ENCODE data around the gene BIK.

Gene BIK

DNA sequence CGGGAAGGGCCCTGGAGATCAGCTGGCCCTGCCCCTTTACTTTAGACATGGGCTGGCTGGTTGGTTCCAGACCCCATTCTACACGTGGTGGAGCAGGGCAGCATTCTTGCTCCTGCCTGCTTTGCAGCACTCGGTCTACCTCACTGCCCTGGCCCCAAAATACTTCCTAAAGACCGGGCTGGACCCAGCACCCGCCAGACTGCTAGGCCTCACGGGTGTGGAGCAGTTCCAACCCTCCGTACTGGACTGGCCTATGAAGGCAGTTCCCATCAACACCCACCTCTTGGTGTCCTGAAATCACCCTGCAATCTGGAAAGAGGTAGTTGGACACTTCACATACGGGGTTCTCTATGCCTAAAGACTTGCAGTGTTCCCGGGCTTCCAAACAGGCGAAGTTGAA, 26.3 kb downstream of the BIK start:
- TF ChIP-seq GATA2 (IDR thresholded peaks at IDR 0.05; ENCODE audit: low read depth, low read length): no peak
- no peak for TF ChIP-seq GATA3 (IDR thresholded peaks at IDR 0.05; ENCODE audit: low read depth, low read length)

DNA sequence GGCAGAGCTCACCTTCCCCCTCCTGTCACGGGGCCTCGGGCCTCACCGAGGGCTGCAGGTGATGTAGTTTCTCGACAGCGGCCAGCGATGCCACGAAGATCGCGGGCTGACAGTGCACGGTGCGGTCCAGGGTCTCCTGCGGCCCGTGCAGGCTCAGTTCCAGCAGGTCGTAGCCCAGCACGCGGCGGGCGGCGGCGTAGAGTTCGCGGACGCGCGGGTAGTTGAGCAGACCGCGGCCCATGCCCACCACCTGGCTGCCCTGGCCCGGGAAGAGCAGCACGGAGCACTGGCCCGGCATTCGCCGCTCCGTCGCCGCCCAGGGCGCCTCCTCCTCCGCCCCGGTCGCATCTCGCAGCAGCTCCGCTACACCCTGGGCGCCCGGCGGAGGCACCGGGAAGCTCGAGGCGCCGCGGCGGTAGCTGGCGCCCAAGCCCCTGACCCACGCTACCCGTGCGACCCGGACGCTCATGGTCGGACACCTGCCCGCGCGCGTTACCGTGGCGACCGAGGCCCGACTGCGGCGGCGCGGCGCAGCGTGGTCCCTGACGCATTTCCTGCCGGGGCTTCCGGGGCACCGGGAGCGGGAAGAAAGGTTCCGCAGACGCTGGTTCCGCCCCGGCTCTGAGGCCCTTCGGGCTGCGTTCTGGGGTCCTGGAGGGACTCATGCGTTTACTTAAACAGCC, 32.5 kb downstream of the BIK start, which contains the start of gene MCAT:
Gene MCAT (minus strand): TSS at position 519 of the 683 bp plus-strand sequence. CDS start 50 bp downstream, at position 469.
- TF ChIP-seq GATA2 (IDR thresholded peaks at IDR 0.05; ENCODE audit: low read depth, low read length): no peak
- no peak for TF ChIP-seq GATA3 (IDR thresholded peaks at IDR 0.05; ENCODE audit: low read depth, low read length)

DNA sequence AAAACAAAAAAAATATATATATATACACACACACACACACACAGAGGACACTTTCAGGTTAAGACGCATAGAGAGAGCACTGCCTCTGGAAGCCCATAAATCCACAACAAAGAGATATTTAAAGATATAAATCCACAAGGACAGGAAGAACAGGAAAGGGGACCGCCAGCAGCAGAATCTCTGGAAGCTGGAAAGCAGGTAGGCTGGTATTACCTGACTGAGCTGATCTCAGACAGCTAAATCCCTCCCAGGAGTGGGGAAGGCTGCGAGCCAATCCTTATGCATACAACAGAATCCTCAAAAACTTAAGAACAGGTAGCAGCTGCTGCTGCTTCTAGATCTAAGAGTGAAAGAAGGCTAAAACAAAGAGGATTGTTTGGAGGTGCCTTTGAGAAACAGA, 34.4 kb downstream of the BIK start:
- TF ChIP-seq GATA3 (IDR thresholded peaks at IDR 0.05; ENCODE audit: low read depth, low read length) (no peak), GATA2 (IDR thresholded peaks at IDR 0.05; ENCODE audit: low read depth, low read length) (no peak)

DNA sequence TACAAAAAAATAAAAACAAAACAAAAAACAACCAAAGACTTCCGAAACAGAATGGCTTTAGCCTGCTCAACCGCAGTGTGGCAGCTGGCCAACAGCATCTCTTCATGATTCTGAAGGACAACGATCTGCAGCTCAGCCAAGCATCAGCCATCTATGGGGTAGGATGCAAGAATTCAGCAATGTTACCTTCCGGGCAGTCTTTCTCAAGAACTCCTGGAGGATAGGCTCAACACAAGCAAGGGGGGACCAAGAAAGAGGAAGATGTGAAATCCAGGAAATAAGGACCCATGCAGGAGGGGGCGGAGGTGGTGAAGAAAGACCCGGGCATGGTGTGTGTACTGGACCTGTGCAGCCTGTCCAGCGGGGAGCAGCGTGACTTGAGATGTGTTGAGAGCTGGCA, 37.3 kb downstream of the BIK start:
- TF ChIP-seq GATA2 (IDR thresholded peaks at IDR 0.05; ENCODE audit: low read depth, low read length) (no peak), GATA3 (IDR thresholded peaks at IDR 0.05; ENCODE audit: low read depth, low read length) (no peak)

DNA sequence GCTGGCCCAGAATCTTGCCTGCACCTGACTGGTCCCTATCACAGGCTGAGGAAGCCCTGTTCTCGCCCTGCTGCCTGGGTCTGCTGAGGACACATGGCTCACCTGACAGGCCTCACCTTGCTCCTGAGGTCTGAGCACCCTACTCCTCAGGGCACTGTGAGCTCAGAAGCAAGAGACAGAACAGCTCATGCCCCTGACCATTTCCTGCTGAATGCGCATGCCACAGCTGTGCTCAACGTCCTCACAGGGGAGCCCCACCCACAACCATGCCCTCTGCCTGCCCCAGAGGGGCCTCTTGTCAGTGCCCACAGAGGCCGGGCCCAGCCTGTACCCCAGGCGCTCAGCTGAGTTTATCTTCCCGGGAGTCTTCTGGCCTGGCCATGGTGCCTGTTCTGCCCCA, 38.0 kb downstream of the BIK start:
- no peak for TF ChIP-seq GATA2 (IDR thresholded peaks at IDR 0.05; ENCODE audit: low read depth, low read length)
- no peak for TF ChIP-seq GATA3 (IDR thresholded peaks at IDR 0.05; ENCODE audit: low read depth, low read length)

DNA sequence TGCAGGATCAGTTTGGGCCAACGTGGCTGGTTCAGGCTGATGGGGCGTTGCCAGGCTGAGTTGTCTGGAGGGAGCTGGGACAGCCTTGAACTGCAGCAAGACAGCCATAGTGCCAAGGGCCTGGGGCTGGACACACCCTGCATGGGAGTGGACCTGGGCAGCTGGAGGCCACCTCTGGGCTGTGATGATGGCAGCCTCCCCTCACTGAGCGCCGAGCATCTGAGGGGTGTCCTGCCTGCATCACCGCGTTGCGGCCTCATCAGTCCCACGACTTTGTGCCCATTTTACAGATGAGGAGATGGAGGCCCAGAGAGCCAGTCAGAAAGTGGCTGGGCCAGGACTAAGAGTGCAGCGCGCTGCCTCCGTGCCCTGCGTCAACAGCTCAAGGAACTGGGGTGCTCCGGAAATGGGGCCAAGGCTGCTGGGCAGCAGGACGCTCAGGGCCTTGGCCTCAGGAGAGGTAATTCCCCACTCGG, 40.2 kb downstream of the BIK start:
- TF ChIP-seq GATA3 (IDR thresholded peaks at IDR 0.05; ENCODE audit: low read depth, low read length): no peak
- no peak for TF ChIP-seq GATA2 (IDR thresholded peaks at IDR 0.05; ENCODE audit: low read depth, low read length)

DNA sequence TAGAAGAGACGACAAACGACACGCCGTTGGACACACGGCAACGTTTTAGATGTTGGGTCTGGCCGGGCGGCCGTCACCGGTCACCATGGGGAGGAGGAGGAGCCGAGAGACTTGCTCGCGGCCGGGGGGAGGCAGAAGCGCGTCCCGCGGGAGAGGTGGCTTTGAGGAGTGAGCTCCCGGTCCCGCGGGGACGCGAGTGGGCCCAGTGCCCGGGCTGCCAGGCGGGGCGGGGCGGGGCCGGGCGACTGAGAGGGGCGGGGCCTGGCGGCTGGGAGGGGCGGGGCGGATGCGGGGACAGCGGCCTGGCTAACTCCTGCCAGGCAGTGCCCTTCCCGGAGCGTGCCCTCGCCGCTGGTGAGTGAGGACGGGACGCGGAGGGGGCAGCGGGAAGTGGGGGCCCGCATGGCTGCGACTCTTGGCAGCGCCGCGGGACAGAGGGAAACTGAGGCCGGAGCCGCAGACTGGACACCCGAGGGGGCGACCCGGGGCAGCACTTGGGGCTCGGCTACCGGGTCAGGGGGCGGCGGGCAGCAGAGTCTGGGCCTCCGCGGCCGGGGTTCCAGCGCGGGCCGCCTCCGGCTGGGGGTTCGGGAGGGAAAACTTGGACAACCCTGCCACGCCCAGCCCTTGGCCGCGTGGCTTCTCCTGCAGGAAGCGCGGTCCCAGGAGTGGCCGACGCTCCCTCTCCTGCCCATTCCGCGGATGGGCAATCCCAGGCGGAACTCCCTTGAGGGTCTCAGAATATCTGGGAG, 40.9 kb downstream of the BIK start, which contains the start of gene TSPO:
Gene TSPO (plus strand): TSS at position 309 of the 752 bp plus-strand sequence. CDS start 7,680 bp downstream, outside the sequence.
- TF ChIP-seq GATA2 (IDR thresholded peaks at IDR 0.05; ENCODE audit: low read depth, low read length): no peak
- no peak for TF ChIP-seq GATA3 (IDR thresholded peaks at IDR 0.05; ENCODE audit: low read depth, low read length)

DNA sequence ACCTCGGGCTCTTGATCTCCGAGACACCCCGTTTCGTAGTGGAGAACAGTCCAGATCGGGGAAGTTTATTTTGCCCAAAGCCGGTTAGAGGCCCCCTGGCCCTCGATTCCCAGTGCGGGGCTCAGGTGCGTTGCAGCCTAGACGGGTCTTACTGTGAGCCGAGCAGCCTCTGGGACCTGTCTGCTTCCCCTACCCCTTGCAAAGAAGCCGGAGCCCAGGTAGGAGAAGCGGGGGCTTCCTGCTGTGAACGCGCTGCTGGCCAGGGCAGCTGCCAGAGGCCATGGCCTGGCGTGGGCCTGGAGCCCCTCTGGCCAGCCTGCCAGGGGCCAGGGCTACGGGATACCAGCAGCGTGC, 41.4 kb downstream of the BIK start:
- TF ChIP-seq GATA2 (IDR thresholded peaks at IDR 0.05; ENCODE audit: low read depth, low read length) (no peak), GATA3 (IDR thresholded peaks at IDR 0.05; ENCODE audit: low read depth, low read length) (no peak)

DNA sequence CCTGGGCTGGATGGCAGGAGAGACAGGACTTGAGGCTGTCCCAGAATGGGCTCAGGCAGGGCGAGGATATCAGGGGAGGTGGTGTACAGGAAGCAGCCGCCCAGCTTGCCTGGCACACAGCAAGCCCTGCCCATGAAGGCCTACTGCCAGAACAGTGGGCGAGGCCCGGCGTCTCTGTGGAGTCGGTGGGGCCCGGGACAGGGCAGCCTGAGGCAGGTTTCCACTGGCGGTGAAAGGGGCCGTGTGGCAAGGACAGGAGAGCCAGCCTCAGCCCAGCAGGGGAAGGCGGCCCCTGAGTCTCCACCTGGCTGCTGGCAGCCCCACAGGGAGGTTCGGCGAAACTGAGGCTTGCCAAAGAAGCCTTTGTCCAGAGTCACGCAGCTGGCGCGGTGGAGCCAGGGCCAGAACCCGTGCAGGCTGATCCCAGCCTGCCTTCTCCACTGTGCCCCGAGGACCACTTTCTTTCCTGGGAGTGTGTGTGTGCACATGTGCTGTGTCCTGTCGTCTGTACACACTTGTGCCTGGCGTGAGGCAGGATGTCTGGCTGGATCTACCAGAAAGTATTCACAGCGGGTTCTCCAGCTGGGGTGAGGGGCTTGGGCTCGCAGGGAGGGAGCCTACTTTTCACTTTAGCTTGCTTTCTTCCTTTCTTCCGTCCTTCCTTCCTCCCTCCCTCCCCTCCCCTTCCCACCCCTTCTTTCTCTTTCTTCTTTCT, 42.0 kb downstream of the BIK start:
- TF ChIP-seq GATA2 (IDR thresholded peaks at IDR 0.05; ENCODE audit: low read depth, low read length): no peak
- no peak for TF ChIP-seq GATA3 (IDR thresholded peaks at IDR 0.05; ENCODE audit: low read depth, low read length)

DNA sequence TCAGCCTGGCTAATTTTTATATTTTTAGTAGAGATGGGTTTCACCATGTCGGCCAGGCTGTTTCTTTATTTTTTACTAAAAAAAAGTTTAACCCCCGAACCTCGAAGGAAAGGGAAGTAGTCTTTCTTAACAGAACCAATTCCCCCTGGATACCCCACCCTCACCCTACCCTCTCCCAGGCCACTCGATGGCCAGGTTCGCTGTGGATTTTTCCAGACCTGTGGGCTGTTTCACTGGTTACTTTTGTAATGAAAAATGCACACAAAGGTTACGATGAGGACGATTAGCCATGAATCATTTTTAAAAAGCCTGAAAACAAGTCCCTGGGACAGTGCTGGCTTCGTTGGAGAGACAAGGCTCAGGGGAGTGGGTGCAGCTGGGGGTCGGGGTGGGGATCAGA, 43.3 kb downstream of the BIK start:
- TF ChIP-seq GATA3 (IDR thresholded peaks at IDR 0.05; ENCODE audit: low read depth, low read length) (no peak), GATA2 (IDR thresholded peaks at IDR 0.05; ENCODE audit: low read depth, low read length) (no peak)

DNA sequence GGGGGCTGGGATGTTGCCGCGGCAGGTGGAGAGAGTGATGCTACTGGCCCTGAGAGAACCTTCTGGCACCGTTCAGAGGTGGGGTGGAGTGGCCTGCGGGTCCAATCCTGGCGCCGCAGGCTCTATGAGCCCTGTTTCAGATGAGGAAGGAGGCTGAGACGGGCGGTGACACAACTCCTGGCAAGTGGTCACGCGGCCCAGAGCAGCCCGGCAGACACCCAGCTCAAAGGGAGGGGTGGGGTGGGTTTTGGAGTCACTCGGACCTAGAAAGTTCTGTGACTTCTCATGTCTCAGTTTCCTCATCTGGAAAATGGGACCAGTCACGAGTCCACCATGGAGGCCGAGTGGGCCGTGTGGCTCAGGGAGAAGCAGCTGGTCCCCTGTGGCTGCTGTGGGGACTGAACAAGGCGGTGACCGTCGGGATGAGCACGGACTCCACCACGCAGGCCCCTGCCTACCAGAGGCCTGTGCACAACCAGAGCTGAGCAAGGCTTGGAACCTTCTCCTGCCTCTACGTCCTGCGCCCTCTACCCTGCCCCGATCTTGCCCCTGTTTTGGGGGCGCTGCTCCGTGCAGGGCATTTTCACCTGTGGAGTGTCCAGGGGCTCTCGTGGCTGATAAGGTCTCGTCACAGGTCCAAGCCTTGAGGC, 44.5 kb downstream of the BIK start:
- no peak for TF ChIP-seq GATA3 (IDR thresholded peaks at IDR 0.05; ENCODE audit: low read depth, low read length)
- TF ChIP-seq GATA2 (IDR thresholded peaks at IDR 0.05; ENCODE audit: low read depth, low read length): no peak

DNA sequence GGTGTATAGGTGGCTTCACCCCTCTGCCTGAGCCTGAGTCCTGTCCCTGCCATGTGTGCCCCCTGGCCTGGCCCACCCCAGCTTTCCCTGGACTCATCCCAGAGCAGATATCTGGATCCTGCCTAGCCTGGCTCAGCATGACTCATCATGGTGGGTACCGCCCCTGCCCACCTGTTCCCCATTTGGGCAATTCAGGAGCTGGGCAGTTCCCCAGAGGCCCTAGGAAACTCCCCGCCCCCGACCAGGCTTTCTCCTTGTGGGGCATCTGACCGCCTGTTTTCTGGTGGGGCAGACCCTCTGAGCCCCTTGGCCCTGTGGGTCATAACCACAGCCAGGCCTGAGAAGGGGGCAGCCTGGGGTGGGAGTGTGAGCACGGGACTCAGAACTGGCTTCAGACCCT, 45.2 kb downstream of the BIK start:
- TF ChIP-seq GATA3 (IDR thresholded peaks at IDR 0.05; ENCODE audit: low read depth, low read length) (no peak), GATA2 (IDR thresholded peaks at IDR 0.05; ENCODE audit: low read depth, low read length) (no peak)

DNA sequence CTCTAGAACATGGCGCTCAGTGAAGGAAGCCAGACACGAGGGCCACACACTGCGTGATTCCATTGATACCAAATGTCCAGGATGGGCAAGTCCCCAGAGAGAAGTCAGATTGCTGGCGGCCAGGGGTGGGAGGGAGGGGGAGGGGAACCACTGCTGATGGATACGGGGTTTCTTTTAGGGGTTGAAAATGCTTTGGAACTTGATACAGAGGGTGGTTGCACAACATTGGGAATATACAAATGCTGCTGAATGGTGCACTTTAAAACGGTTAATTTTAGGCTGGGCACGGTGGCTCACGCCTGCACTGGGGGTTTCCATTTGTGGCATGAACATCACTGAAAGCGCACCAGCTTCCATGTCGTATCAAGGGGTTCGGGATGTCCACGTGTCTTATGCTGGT, 45.9 kb downstream of the BIK start:
- no peak for TF ChIP-seq GATA3 (IDR thresholded peaks at IDR 0.05; ENCODE audit: low read depth, low read length)
- TF ChIP-seq GATA2 (IDR thresholded peaks at IDR 0.05; ENCODE audit: low read depth, low read length): no peak

Measured in SH-SY5Y (cell line).